Esophagus squamous epithelium (tissue), 4 donors: ENCODE measurements around the gene PIMREG.

Source experiments
- POLR2A ChIP-seq, 4 donors: fragments of 450-650 bp; IDR thresholded peaks; one replicate each; pipeline ENCODE4 v1.6.1; 2017; ENCODE audit warnings: antibody characterized with exemption in 4 of 4, mild to moderate bottlenecking in 4 of 4, moderate library complexity in 3 of 4
- TF ChIP-seq, protein P1 (sequence below), 6 experiments: fragments of 450-650 bp in 4 of 6; fragments of 200-600 bp in 2 of 6; sonication (generic) in 2 of 6; IDR thresholded peaks; one replicate each; pipeline ENCODE4 v1.5.1; 2016 to 2019; ENCODE audit warnings: antibody characterized with exemption in 6 of 6, mild to moderate bottlenecking in 4 of 6, moderate library complexity in 4 of 6

DNA sequence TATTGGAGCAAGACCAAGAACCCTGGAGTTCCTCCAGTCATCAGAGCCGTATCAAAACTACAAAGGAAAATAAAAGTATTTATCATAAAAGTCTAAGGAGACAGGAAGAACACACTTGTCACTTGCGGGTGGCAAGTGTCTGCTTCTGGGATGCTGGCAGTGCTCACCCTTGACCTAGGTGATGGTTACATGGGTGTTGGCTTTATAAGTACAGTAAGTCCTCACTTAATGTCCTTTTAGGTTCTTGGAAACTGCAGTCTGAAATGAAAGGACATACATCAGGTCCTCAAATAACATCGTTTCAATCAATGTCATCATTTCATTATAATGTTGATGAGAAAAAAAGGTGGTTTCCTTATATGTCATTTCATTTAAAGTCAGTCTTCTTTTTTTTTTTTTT is 6.3 kb upstream of the PIMREG start:
- TF ChIP-seq, protein P1, sequence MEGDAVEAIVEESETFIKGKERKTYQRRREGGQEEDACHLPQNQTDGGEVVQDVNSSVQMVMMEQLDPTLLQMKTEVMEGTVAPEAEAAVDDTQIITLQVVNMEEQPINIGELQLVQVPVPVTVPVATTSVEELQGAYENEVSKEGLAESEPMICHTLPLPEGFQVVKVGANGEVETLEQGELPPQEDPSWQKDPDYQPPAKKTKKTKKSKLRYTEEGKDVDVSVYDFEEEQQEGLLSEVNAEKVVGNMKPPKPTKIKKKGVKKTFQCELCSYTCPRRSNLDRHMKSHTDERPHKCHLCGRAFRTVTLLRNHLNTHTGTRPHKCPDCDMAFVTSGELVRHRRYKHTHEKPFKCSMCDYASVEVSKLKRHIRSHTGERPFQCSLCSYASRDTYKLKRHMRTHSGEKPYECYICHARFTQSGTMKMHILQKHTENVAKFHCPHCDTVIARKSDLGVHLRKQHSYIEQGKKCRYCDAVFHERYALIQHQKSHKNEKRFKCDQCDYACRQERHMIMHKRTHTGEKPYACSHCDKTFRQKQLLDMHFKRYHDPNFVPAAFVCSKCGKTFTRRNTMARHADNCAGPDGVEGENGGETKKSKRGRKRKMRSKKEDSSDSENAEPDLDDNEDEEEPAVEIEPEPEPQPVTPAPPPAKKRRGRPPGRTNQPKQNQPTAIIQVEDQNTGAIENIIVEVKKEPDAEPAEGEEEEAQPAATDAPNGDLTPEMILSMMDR (IDR thresholded peaks at IDR 0.05), result no peak
- TF ChIP-seq POLR2A (IDR thresholded peaks at IDR 0.05), result no peak
